Measurements from ENCODE around the gene HAUS1. TPM values are rescaled to one million over a fixed set of nuclear protein-coding genes. Genes with fewer than 3 reads are reported as not detected.

HAUS1 gene
- total RNA-seq, 1 donor from 2014 or later: 45.6 TPM

Other genes with a start within 250 kb of the HAUS1 start
- gene EPG5, start 137.1 kb upstream of the HAUS1 start, total RNA-seq: 11.5 and 27.7 TPM in 2 replicates
- 2.0 and 7.5 TPM in 2 replicates for gene PSTPIP2, start 32.1 kb upstream of the HAUS1 start, total RNA-seq
- gene ATP5F1A, start 6.1 kb upstream of the HAUS1 start, total RNA-seq: 837 and 857 TPM in 2 replicates